Right atrium auricular region (tissue), 2 donors: ENCODE data around the gene ABCF2. TPM values are rescaled to one million over a fixed set of nuclear protein-coding genes. Genes with fewer than 3 reads are reported as not detected.

Experiments
- DNase-seq: peaks from one replicate; pipeline ENCODE4 v3.0.0-alpha.2; 2019; ENCODE audit warnings: low spot score
- H3K27ac ChIP-seq, 2 donors: fragments of 200-600 bp; sonication (generic); 1 replicate in 1 of 2; 2 replicates in 1 of 2; pipeline ENCODE4 v1.5.1; 2016 to 2019
- H3K27me3 ChIP-seq, 2 donors: fragments of 200-600 bp; sonication (generic); one replicate each; pipeline versions ENCODE4 v1.5.1 to v1.6.0; 2017 to 2019
- H3K36me3 ChIP-seq: fragments of 200-600 bp; sonication (generic); one replicate; pipeline ENCODE4 v1.5.1; 2016
- H3K4me1 ChIP-seq, 2 donors: fragments of 200-600 bp; sonication (generic); one replicate each; pipeline versions ENCODE4 v1.5.1 to v1.6.0; 2017 to 2019
- H3K4me3 ChIP-seq, 2 donors: fragments of 200-600 bp; sonication (generic); 1 replicate in 1 of 2; 2 replicates in 1 of 2; pipeline ENCODE4 v1.5.1; 2017 to 2019; ENCODE audit warnings: mild to moderate bottlenecking in 1 of 2, moderate library complexity in 1 of 2
- H3K9me3 ChIP-seq, 2 donors: fragments of 200-600 bp; sonication (generic); one replicate each; pipeline ENCODE4 v1.5.1; 2019
- total RNA-seq, 2 donors: library from RNA; depleted of rRNA; stranded (reverse); fragments of >200 nt; gene quantifications; one replicate each; pipeline ENCODE4 v1.1.0, GENCODE V29; 2016
- TF ChIP-seq, protein P1 (sequence below), 2 donors: fragments of 200-600 bp; sonication (generic); IDR thresholded peaks; one replicate each; pipeline ENCODE4 v1.5.1; 2019; ENCODE audit warnings: antibody characterized with exemption in 2 of 2

ABCF2 gene
- total RNA-seq, 2 donors from 2014 or later = 29.7 to 38.6 TPM

DNA sequence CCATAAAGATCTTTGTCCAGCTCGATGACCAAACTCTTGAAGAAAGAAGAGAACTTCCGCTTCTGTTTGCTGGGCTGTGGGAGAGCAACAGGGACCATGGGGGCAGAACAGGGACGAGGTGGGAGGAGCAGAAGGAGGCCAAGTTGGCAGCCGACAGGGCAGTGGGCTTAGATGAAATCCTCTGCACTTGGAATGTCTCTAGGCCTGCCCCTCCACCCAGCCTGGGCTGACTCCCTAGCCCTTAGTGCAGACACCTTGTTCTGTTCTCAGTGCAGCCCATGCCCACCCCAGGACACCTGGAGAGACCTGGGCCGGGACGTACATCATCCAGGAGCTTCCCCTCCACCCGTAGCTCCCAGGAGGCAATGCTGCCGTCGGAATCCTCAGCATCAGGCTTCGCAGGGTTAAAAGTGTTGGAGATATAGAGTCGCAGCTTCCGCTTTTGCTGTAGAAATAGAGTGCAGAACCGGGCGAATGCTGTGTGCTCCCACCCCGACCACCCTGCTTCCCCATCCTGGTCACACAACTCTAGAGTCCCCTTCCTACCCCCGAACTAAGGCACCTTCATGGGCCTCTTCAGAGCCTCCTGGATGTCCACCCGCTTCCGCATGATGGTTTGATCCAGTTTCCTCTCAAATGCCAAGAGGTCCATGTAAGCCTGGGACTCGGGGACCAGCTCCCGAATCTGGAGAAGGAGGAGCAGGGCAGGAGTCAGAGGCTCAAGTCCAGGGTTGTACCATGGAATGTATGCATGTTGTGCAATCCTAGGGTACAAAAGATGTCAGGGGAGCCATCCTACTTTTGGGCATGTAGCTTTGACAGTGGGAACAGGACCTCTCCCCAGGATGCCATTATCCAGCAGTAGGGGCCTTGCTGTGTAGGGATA is 15.4 kb upstream of the ABCF2 start:
- Histone ChIP-seq H3K36me3 (peaks cover 50% of the 10 kb centered on the region), H3K4me3 (no peak overlapping the region), H3K4me1 (peaks cover 0 to 69% of the 10 kb centered on the region in 2 donors), H3K27ac (no peak overlapping the region), H3K9me3 (no peaks in the 10 kb centered on the region), H3K27me3 (peaks cover 0 to 3% of the 10 kb centered on the region in 2 donors)
- DNase-seq = no peak
- TF ChIP-seq, protein P1, sequence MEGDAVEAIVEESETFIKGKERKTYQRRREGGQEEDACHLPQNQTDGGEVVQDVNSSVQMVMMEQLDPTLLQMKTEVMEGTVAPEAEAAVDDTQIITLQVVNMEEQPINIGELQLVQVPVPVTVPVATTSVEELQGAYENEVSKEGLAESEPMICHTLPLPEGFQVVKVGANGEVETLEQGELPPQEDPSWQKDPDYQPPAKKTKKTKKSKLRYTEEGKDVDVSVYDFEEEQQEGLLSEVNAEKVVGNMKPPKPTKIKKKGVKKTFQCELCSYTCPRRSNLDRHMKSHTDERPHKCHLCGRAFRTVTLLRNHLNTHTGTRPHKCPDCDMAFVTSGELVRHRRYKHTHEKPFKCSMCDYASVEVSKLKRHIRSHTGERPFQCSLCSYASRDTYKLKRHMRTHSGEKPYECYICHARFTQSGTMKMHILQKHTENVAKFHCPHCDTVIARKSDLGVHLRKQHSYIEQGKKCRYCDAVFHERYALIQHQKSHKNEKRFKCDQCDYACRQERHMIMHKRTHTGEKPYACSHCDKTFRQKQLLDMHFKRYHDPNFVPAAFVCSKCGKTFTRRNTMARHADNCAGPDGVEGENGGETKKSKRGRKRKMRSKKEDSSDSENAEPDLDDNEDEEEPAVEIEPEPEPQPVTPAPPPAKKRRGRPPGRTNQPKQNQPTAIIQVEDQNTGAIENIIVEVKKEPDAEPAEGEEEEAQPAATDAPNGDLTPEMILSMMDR (IDR thresholded peaks at IDR 0.05) = no peak

DNA sequence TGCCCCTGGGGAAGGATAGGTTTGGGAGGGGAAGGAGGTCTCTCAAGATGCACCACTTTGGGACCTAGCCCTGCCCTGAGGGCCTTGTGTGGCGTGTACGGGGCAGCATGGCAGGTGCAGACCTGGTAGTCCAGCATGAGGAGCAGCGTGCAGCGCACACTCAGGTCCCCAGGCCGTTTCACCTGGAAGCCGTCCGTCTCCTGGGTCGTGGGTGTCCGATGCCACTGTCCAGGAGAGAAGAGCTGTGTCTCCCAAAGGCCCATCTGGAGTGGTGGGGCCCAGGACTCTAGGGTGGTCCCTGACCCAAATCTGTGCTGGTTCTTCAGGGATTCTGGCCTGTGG is 14.7 kb upstream of the ABCF2 start:
- H3K27me3 ChIP-seq = peaks cover 0 to 3% of the 10 kb centered on the region in 2 donors
- DNase-seq = no peak
- TF ChIP-seq, protein P1 (IDR thresholded peaks at IDR 0.05) = no peak
- H3K27ac ChIP-seq = peak overlapping the region in 1 of 2 donors; percentile 37
- peaks cover 57% of the 10 kb centered on the region for H3K36me3 ChIP-seq
- H3K4me1 ChIP-seq = peaks cover 0 to 62% of the 10 kb centered on the region in 2 donors
- no peaks in the 10 kb centered on the region for H3K9me3 ChIP-seq
- H3K4me3 ChIP-seq = no peak overlapping the region

DNA sequence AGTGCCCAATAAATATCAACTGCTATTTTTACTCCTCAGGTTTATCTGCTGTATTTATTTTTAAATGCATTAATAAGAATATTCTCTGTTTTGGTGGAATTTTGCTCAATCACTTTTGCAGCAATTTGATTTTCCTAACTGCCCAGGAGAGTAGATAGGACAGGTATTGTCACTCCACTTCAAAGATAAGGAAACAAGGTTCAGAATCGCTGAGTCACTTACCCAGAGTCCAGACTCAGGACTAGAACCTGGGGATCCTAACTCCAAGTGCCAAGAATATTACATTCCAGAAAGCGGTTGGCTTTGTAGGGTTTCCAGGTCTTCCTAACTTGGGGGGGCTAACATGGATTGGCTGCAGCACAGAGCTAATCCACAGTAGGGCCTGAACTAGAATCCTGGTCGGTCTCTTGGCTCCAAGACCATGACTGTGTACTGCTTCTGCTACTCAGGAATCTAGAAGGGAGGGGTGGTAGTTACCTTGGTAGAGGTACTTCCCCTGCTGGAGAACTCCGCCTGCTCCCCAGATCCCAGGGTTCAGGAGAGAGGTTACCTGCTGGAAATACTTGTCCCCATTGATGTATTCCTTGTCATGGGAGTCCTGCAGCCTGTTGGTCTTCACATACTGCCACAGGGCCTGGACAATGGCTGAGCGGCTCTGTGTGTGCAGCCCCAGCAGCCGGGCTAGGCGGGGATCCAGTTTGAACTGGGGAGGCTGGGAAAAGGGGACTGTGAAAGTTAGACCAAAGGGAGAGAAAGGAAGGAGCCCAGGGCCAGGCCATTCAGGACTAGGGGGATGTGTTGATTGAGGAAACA is 14.1 kb upstream of the ABCF2 start:
- no peaks in the 10 kb centered on the region for H3K9me3 ChIP-seq
- TF ChIP-seq, protein P1 (IDR thresholded peaks at IDR 0.05) = no peak
- DNase-seq = no peak
- H3K27ac ChIP-seq = peak overlapping the region; percentile 11 to 37
- H3K36me3 ChIP-seq = peaks cover 63% of the 10 kb centered on the region
- peaks cover 0 to 3% of the 10 kb centered on the region in 2 donors for H3K27me3 ChIP-seq
- no peak overlapping the region for H3K4me3 ChIP-seq
- peaks cover 0 to 56% of the 10 kb centered on the region in 2 donors for H3K4me1 ChIP-seq

DNA sequence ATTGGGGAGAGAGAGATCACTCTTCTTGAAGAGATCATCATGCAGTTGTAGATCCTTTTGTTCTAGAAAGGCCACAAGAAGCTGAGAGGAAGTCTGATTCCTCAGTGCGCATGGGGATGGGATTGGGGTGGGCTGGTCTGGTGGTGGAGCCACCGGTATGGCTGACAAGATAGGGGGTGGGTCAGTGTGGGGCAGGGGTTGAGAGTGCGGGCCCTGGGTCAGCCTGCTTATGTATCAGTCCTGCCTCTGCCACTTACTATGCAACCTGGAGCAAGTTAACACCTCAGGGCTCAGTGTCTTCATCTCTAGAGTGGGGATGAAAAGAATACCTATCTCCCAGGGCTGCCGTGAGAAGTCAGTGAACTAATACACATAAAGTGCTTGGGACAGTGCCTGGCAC is 13.5 kb upstream of the ABCF2 start:
- Histone ChIP-seq H3K27ac (peak overlapping the region in 1 of 2 donors; percentile 20), H3K4me1 (peaks cover 0 to 52% of the 10 kb centered on the region in 2 donors), H3K36me3 (peaks cover 68% of the 10 kb centered on the region), H3K27me3 (peaks cover 0 to 3% of the 10 kb centered on the region in 2 donors), H3K9me3 (no peaks in the 10 kb centered on the region), H3K4me3 (no peak overlapping the region)
- DNase-seq = no peak
- TF ChIP-seq, protein P1 (IDR thresholded peaks at IDR 0.05) = no peak

DNA sequence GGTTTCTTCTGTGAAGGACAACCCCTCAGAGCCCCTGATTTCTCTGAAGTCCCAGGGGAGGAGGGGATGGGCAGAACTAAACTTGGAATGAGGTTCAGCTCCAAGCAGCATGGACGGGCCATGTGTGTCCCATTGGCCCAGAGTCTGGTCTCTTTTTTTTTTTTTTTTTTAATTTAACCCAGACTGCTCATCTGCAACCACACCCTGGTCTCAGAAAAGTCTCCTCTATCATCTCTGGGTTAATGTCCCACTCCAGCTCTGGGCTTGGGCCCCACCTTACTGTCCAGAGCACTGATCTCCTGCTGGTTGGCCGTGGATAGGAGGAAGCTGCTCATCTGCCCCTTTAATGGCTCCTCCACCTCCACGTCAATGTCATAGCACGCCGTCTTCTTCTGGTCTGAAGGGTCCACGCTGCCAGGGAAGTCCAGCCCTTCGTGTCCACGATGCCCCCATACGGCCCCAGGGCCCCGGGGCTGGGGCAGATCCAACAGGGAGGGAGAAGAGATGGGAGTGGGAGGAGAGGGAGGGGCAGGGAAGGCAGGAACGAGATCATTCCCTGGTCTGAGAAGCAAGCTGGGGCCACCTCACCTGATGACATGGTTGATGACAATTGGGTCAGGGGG is 12.9 kb upstream of the ABCF2 start:
- H3K9me3 ChIP-seq = no peaks in the 10 kb centered on the region
- peak overlapping the region in 1 of 2 donors; percentile 20 for H3K27ac ChIP-seq
- H3K4me1 ChIP-seq = peaks cover 0 to 52% of the 10 kb centered on the region in 2 donors
- H3K27me3 ChIP-seq = peaks cover 0 to 3% of the 10 kb centered on the region in 2 donors
- DNase-seq = no peak
- peaks cover 74% of the 10 kb centered on the region for H3K36me3 ChIP-seq
- H3K4me3 ChIP-seq = no peak overlapping the region
- TF ChIP-seq, protein P1 (IDR thresholded peaks at IDR 0.05) = no peak
